Testis (tissue), 3 donors: ENCODE measurements around the gene HOXA13. TPM values are rescaled to one million over a fixed set of nuclear protein-coding genes. Genes with fewer than 3 reads are reported as not detected.

Experiments
- DNase-seq: peaks from one replicate; pipeline ENCODE4 v3.0.0-alpha.2; 2019
- H3K27ac ChIP-seq, 2 donors: fragments of 200-600 bp; sonication (generic); one replicate each; pipeline ENCODE4 v1.5.1; 2019
- H3K27me3 ChIP-seq: fragments of 200-600 bp; sonication (generic); one replicate; pipeline ENCODE4 v1.5.1; 2019
- H3K36me3 ChIP-seq: fragments of 200-600 bp; sonication (generic); one replicate; pipeline ENCODE4 v1.5.1; 2017; ENCODE audit warnings: low read depth; ENCODE audit errors: missing control alignments
- H3K4me1 ChIP-seq: fragments of 200-600 bp; sonication (generic); one replicate; pipeline ENCODE4 v1.5.1; 2019
- H3K4me3 ChIP-seq, 2 donors: fragments of 200-600 bp; sonication (generic); one replicate each; pipeline ENCODE4 v1.5.1; 2017 to 2019
- H3K9me3 ChIP-seq: fragments of 200-600 bp; sonication (generic); one replicate; pipeline ENCODE4 v1.5.1; 2017
- CTCF ChIP-seq, 3 experiments: fragments of 450-650 bp in 2 of 3; fragments of 200-600 bp in 1 of 3; sonication (generic) in 1 of 3; IDR thresholded peaks; one replicate each; pipeline ENCODE4 v1.5.1; 2016 to 2019; ENCODE audit warnings: antibody characterized with exemption in 3 of 3, mild to moderate bottlenecking in 2 of 3, moderate library complexity in 1 of 3
- POLR2A ChIP-seq: fragments of 450-650 bp; IDR thresholded peaks from one replicate; pipeline ENCODE4 v1.6.1; 2017; ENCODE audit warnings: antibody characterized with exemption, mild to moderate bottlenecking, moderate library complexity
- WGBS, 2 donors: methylation state at CpG; one replicate each; pipeline ENCODE4 v1.1.5; 2018; 5-methylcytosine and 5-hydroxymethylcytosine counted together
- intact Hi-C: fragments of 100-400 bp; cut with DNase I; formaldehyde crosslinking; loops from one replicate; pipeline ENCODE4 v1.15.1; 2023; ENCODE audit warnings: low total_unique reads
- polyA plus RNA-seq: library from polyadenylated mRNA; stranded (reverse); fragments of 350-450 nt; fragmentation: Illumina TruSeq; extraction: RNeasy Lipid Tissue Mini Kit (QIAGEN cat#74804); gene quantifications from one replicate; pipeline ENCODE4 v1.2.3, GENCODE V29; 2014; ENCODE audit warnings: low read depth, low replicate concordance; ENCODE audit not compliant: insufficient read depth
- total RNA-seq, 2 donors: library from RNA; depleted of rRNA; stranded (reverse); fragments of >200 nt; gene quantifications; one replicate each; pipeline ENCODE4 v1.2.3, GENCODE V29; 2016

The HOXA13 gene
- total and polyA plus RNA-seq, 3 donors from 2014 or later = 0.30 TPM; not detected in 2

GRCh38 chr7:27148756-27149641 lies 50.9 kb downstream of the HOXA13 start:
- Histone ChIP-seq H3K27me3 (peaks cover 9% of the 10 kb centered on the region), H3K27ac (no peak overlapping the region), H3K36me3 (no peaks in the 10 kb centered on the region), H3K4me1 (peaks cover 2% of the 10 kb centered on the region), H3K9me3 (no peaks in the 10 kb centered on the region), H3K4me3 (no peak overlapping the region)
- TF ChIP-seq CTCF (IDR thresholded peaks at IDR 0.05) = no peak
- no peak for TF ChIP-seq POLR2A
- intact Hi-C loops = no loop called here
- peak; percentile 9 for DNase-seq
- 33 to 42% methylated on average over 23 to 30 of the region's 30 CpGs for WGBS, 2 donors

- intact Hi-C loops = no loop called here
- Histone ChIP-seq H3K4me3 (peak overlapping the region in 1 of 2 donors; percentile 0), H3K27me3 (peaks cover 1% of the 10 kb centered on the region), H3K27ac (no peak overlapping the region), H3K4me1 (peaks cover 4% of the 10 kb centered on the region), H3K9me3 (no peaks in the 10 kb centered on the region), H3K36me3 (no peaks in the 10 kb centered on the region)
- no peak for TF ChIP-seq CTCF (IDR thresholded peaks at IDR 0.05)
- peak; percentile 6 for DNase-seq
- 16 to 18% methylated on average over 12 to 28 of the region's 28 CpGs for WGBS, 2 donors
Observed at GRCh38 chr7:27148031-27148755, 51.7 kb downstream of the HOXA13 start.

DNA sequence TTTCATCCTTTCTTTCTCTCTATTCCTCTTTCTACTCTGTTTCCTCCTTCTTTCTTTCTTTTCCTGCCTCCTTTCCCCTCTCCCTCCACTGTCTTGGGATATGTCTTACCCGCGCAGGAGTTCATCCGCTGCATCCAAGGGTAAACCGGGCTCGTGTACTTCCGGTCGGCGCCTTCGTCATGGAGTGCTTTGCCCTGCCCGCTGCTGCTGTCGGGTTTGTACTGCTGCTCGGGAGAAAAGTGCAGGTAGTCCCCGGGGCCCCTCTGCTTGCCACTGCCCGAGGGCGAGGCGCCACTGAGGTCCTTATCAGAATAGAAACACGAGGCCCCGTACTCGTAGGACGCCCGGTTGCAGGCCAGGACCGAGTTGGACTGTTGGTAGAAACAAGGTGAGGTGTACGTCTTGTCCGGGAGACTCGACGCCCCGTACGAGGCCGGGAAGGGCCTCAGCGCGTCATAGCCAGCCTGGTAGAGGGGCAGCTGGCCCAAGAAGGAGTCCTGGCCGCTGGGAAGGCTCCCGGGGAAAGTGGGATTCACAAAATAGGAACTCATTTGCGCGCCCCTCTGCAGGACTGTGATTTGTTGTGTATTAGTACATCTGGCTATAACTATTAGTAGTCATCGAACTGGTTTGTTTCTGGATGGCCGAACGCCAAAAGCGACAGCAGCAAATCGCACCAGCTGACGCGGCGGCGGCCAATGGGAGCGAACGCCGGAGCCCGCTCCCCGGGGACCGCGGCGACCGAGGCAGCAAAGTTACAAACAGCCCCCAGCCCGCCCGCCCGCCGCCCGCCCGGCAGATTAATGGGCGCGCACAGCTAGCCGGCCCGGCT lies 52.5 kb downstream of the HOXA13 start, which contains the start of gene HOXA6:
Gene HOXA6, minus strand, starts transcription at position 576 of the 832 bp plus-strand sequence. Its CDS starts 25 bp downstream, at position 551.
- intact Hi-C loops = no loop called here
- Histone ChIP-seq H3K4me3 (peak within 1 kb of the TSS in 1 of 2 donors; percentile 0), H3K36me3 (no peaks in the 10 kb centered on the region), H3K4me1 (peaks cover 4% of the 10 kb centered on the region), H3K27me3 (no peaks in the 10 kb centered on the region), H3K27ac (no peak within 1 kb of the TSS), H3K9me3 (no peaks in the 10 kb centered on the region)
- peak; percentile 32 for DNase-seq
- WGBS, 2 donors = 8% methylated on average over 34 to 56 of the region's 63 CpGs
- TF ChIP-seq POLR2A (no peak), CTCF (IDR thresholded peaks at IDR 0.05) (no peak)

DNA sequence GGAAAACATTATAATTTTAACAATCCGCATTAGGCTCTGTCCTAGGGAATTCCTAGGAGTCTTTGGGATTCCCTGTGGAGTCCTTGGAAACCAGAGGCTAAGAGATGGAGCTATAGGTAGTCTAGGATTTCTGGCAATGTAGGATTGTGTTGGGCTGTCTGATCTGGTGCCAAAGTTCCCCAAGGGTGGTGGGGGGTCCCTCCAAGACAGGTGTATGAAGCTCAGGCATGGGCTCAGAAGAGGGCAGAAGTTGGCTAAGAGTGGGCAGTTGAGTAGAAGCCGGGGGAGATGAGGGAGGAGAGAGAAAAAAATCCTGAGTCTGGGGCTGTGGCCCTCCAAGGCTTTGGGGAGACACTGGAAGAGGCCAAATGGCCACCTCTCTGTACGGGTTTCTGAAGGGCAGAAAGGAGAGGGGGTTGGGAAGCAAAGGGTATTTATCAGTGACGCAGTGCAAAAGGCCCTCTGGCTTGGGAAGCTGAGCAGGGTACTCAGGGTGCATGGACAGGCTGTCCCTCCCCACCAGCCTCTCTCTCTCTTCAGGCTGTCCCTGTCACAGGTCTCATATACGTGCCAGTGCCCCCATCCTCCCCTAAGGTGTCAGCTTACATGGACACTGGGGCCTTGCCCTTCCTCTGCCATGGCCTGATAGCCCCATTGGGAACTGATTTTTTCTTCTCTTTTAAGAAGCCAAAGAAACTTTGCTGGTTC lies 53.2 kb downstream of the HOXA13 start:
- H3K4me1 ChIP-seq = peaks cover 4% of the 10 kb centered on the region
- intact Hi-C loops = no loop called here
- WGBS, 2 donors = 56 to 58% methylated on average over 4 to 5 of the region's 5 CpGs
- DNase-seq = peak; percentile 8
- no peaks in the 10 kb centered on the region for H3K9me3 ChIP-seq
- H3K27me3 ChIP-seq = no peaks in the 10 kb centered on the region
- no peak overlapping the region for H3K27ac ChIP-seq
- H3K36me3 ChIP-seq = no peaks in the 10 kb centered on the region
- TF ChIP-seq CTCF (IDR thresholded peaks at IDR 0.05) (no peak), POLR2A (no peak)
- H3K4me3 ChIP-seq = no peak overlapping the region
